Gastroesophageal sphincter (tissue), 4 donors: ENCODE measurements around the gene BICD1. TPM values are rescaled to one million over a fixed set of nuclear protein-coding genes. Genes with fewer than 3 reads are reported as not detected.

Experiments used
- ATAC-seq: fragments of 150-250 bp; one replicate; pipeline ENCODE4 v1.9.1; 2016; ENCODE audit warnings: mild to moderate bottlenecking, moderate library complexity
- H3K27ac ChIP-seq, 4 donors: fragments of 200-600 bp; sonication (generic) in 3 of 4; 1 replicate in 3 of 4; 2 replicates in 1 of 4; pipeline ENCODE4 v1.5.1; 2016 to 2019
- H3K27me3 ChIP-seq: fragments of 200-600 bp; sonication (generic); one replicate; pipeline ENCODE4 v1.5.1; 2019
- H3K36me3 ChIP-seq, 2 donors: fragments of 200-600 bp; sonication (generic); one replicate each; pipeline ENCODE4 v1.5.1; 2019; ENCODE audit warnings: control low read depth in 1 of 2
- H3K4me1 ChIP-seq, 3 donors: fragments of 200-600 bp; sonication (generic); 1 replicate in 2 of 3; 2 replicates in 1 of 3; pipeline ENCODE4 v1.5.1; 2016 to 2019; ENCODE audit warnings: control low read depth in 2 of 3
- H3K4me3 ChIP-seq, 2 donors: fragments of 200-600 bp; sonication (generic); one replicate each; pipeline ENCODE4 v1.5.1; 2019; ENCODE audit warnings: mild to moderate bottlenecking in 1 of 2, moderate library complexity in 1 of 2
- H3K9me3 ChIP-seq, 3 donors: fragments of 200-600 bp; sonication (generic); one replicate each; pipeline ENCODE4 v1.5.1; 2017 to 2019; ENCODE audit warnings: control low read depth in 2 of 3
- EP300 ChIP-seq: sonication (generic); formaldehyde crosslinking; IDR thresholded peaks from one replicate; pipeline ENCODE4 v1.6.1; 2017; ENCODE audit warnings: antibody characterized with exemption, mild to moderate bottlenecking
- POLR2A ChIP-seq, 2 donors: fragments of 450-650 bp; IDR thresholded peaks; one replicate each; pipeline ENCODE4 v1.6.1; 2017; ENCODE audit warnings: antibody characterized with exemption in 2 of 2, mild to moderate bottlenecking in 2 of 2, moderate library complexity in 1 of 2
- POLR2AphosphoS5 ChIP-seq: sonication (generic); formaldehyde crosslinking; IDR thresholded peaks from one replicate; pipeline ENCODE4 v1.6.1; 2017; ENCODE audit warnings: antibody characterized with exemption
- WGBS, 2 donors: methylation state at CpG; one replicate each; pipeline ENCODE4 v1.1.5; 2018; ENCODE audit warnings: low coverage in 1 of 2; 5-methylcytosine and 5-hydroxymethylcytosine counted together
- total RNA-seq, 4 donors: library from RNA; depleted of rRNA; stranded (reverse); fragments of >200 nt; gene quantifications; one replicate each; pipeline ENCODE4 v1.1.0, GENCODE V29; 2016
- TF ChIP-seq, protein P1 (sequence below), 4 experiments: fragments of 200-600 bp in 2 of 4; fragments of 450-650 bp in 2 of 4; sonication (generic) in 1 of 4; IDR thresholded peaks; one replicate each; pipeline ENCODE4 v1.5.1; 2017 to 2019; ENCODE audit warnings: antibody characterized with exemption in 4 of 4, mild to moderate bottlenecking in 2 of 4, moderate library complexity in 2 of 4

The BICD1 gene
- total RNA-seq, 4 donors from 2014 or later, result 3.8 to 22.5 (median 16.3) TPM

GRCh38 chr12:32233568-32233967 lies 126.9 kb downstream of the BICD1 start:
- Histone ChIP-seq H3K27ac (no peak overlapping the region), H3K4me1 (no peaks in the 10 kb centered on the region), H3K36me3 (peaks cover 0 to 9% of the 10 kb centered on the region in 2 donors), H3K9me3 (peaks cover 0 to 11% (median 0%) of the 10 kb centered on the region in 3 donors), H3K27me3 (no peaks in the 10 kb centered on the region), H3K4me3 (no peak overlapping the region)
- TF ChIP-seq POLR2AphosphoS5, result no peak
- no peak for TF ChIP-seq EP300
- TF ChIP-seq, protein P1, sequence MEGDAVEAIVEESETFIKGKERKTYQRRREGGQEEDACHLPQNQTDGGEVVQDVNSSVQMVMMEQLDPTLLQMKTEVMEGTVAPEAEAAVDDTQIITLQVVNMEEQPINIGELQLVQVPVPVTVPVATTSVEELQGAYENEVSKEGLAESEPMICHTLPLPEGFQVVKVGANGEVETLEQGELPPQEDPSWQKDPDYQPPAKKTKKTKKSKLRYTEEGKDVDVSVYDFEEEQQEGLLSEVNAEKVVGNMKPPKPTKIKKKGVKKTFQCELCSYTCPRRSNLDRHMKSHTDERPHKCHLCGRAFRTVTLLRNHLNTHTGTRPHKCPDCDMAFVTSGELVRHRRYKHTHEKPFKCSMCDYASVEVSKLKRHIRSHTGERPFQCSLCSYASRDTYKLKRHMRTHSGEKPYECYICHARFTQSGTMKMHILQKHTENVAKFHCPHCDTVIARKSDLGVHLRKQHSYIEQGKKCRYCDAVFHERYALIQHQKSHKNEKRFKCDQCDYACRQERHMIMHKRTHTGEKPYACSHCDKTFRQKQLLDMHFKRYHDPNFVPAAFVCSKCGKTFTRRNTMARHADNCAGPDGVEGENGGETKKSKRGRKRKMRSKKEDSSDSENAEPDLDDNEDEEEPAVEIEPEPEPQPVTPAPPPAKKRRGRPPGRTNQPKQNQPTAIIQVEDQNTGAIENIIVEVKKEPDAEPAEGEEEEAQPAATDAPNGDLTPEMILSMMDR (IDR thresholded peaks at IDR 0.05), result no peak
- no peak for TF ChIP-seq POLR2A (IDR thresholded peaks at IDR 0.05)
- WGBS, 2 donors, result 50 to 80% methylated on average over 3 of the region's 3 CpGs
- ATAC-seq, result no peak

GRCh38 chr12:32235251-32235650 lies 128.6 kb downstream of the BICD1 start:
- Histone ChIP-seq H3K4me3 (no peak overlapping the region), H3K4me1 (no peaks in the 10 kb centered on the region), H3K9me3 (peaks cover 0 to 11% (median 0%) of the 10 kb centered on the region in 3 donors), H3K27ac (no peak overlapping the region), H3K27me3 (no peaks in the 10 kb centered on the region), H3K36me3 (peaks cover 0 to 9% of the 10 kb centered on the region in 2 donors)
- no peak for ATAC-seq
- 63 to 88% methylated on average over 2 of the region's 2 CpGs for WGBS, 2 donors
- TF ChIP-seq EP300 (no peak), POLR2A (IDR thresholded peaks at IDR 0.05) (no peak), POLR2AphosphoS5 (no peak)
- TF ChIP-seq, protein P1 (IDR thresholded peaks at IDR 0.05), result no peak

GRCh38 chr12:32240162-32240561 lies 133.5 kb downstream of the BICD1 start:
- H3K4me1 ChIP-seq, result no peaks in the 10 kb centered on the region
- TF ChIP-seq, protein P1 (IDR thresholded peaks at IDR 0.05), result no peak
- TF ChIP-seq POLR2AphosphoS5 (no peak), EP300 (no peak), POLR2A (IDR thresholded peaks at IDR 0.05) (no peak)
- no peak for ATAC-seq
- peaks cover 0 to 9% of the 10 kb centered on the region in 2 donors for H3K36me3 ChIP-seq
- no peak overlapping the region for H3K27ac ChIP-seq
- 84 to 92% methylated on average over 3 to 5 of the region's 5 CpGs for WGBS, 2 donors
- H3K4me3 ChIP-seq, result no peak overlapping the region
- no peaks in the 10 kb centered on the region for H3K27me3 ChIP-seq
- peaks cover 0 to 11% (median 0%) of the 10 kb centered on the region in 3 donors for H3K9me3 ChIP-seq

DNA sequence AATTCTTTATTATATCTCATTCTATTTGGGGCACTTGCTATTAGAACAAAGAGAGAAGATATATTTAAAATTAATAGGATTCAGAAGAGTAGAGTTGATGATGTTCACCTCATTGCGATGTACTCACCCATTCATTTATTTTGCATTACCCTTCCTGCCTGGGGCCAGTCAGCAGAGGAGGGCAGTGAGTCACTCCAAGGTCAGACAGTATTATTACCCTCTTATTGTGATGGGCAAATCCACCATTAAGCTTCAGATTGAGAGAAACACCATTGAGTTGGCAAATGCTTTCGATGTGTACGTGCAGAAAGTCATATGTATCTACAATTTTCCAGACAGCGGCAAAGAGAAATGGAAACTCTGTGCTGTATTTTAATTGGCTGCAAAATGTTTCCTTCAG lies 134.2 kb downstream of the BICD1 start:
- Histone ChIP-seq H3K9me3 (peaks cover 0 to 11% (median 0%) of the 10 kb centered on the region in 3 donors), H3K36me3 (peaks cover 0 to 9% of the 10 kb centered on the region in 2 donors), H3K27me3 (no peaks in the 10 kb centered on the region), H3K27ac (no peak overlapping the region), H3K4me1 (no peaks in the 10 kb centered on the region), H3K4me3 (no peak overlapping the region)
- ATAC-seq, result no peak
- 72 to 73% methylated on average over 3 to 4 of the region's 4 CpGs for WGBS, 2 donors
- TF ChIP-seq POLR2AphosphoS5, result no peak
- TF ChIP-seq, protein P1 (IDR thresholded peaks at IDR 0.05), result no peak
- TF ChIP-seq POLR2A (IDR thresholded peaks at IDR 0.05), result no peak
- no peak for TF ChIP-seq EP300

DNA sequence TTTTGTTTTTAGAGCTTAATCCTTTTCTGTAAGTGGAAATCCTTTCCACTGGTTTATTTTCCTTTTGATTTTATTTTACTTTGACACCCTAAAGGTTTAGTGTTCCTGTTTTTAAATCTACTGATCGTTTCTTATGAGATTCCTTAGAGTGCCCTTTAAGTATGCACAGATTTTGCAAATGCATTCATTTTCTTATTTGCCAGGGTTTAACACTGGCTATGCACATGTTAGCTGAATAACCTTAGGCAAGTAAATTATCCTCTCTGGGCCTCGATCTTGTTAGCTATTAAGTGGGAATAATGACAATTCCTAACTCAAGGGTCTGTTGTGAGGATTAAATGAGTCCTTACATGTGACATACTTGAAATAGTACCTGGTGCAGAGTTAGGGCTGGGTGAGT lies 136.0 kb downstream of the BICD1 start:
- Histone ChIP-seq H3K4me1 (no peaks in the 10 kb centered on the region), H3K4me3 (no peak overlapping the region), H3K27ac (no peak overlapping the region), H3K36me3 (peaks cover 0 to under 1% of the 10 kb centered on the region in 2 donors), H3K9me3 (peaks cover 0 to 4% (median 0%) of the 10 kb centered on the region in 3 donors), H3K27me3 (no peaks in the 10 kb centered on the region)
- TF ChIP-seq POLR2A (IDR thresholded peaks at IDR 0.05) (no peak), POLR2AphosphoS5 (no peak), EP300 (no peak)
- TF ChIP-seq, protein P1 (IDR thresholded peaks at IDR 0.05), result no peak
- WGBS, 2 donors, result 88 to 90% methylated on average over 2 of the region's 2 CpGs
- ATAC-seq, result no peak
